ENCODE measurements around the gene FGFR2.
A peak's percentile ranks its signal among the peaks of the same experiment; 100 is the strongest.
"Not testable (repeated sequence)": the region's sequence is repeated elsewhere in the genome, so short reads cannot be mapped to it uniquely, and the experiment has no call there.

FGFR2 gene

DNA sequence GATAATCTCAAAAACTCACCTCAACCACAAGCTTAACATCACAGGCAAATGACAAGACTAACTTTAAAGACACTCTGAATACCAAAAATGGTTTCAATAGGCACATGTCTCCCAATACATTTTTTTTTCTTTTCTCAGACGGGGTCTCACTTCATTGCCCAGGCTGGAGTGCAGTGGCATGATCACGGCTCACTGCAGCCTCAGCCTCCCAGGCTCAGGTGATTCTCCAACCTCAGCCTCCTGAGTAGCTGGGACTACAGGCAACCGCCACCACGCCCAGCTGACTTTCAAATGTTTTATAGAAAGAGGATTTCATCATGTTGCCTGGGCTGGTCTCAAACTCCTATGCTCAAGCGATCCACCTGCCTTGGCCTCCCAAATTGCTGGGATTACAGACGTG is 77.7 kb downstream of the FGFR2 start:
- not testable (repeated sequence) for DNase-seq

DNA sequence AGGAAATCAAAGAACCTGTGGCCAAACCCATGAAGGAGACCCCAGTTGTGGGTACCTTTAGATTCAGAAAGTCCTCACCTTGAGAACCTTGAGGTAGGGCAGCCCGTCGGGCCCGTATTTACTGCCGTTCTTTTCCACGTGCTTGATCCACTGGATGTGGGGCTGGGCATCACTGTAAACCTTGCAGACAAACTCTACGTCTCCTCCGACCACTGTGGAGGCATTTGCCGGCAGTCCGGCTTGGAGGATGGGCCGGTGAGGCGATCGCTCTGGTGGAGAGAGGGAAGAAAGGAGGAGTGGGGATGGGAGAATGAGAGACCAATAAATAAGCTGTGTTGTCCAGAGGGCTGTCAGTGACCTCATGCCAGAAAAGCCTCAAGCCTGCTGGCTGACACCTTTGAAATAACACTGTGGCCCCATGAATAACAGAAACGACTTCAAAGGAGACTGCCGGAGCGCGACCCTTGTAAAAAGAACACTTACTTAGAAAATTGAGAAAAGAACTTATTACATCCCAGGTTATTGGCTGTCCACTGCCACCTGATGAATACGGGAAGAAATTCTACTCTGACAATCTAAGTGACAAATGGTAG is 78.2 kb downstream of the FGFR2 start:
- DNase-seq: no peak

DNA sequence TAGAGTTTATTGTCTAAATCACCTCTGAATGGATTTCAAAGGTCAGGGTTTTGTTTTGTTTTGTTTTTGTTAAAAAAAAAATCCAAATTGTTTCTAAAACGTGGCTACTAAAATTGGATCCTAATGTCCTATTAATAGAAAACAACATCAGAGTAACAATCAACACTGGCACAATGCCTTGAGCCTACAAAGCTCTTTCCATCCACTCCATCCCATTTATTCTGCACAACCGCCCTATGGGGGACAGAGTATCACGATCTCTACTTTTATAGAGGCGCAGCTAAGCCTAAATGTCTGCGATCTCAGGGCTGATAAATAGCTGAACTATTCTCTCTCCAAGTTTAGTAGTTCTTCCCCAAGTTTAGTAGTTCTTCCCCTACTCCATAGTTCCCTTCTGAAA is 78.8 kb downstream of the FGFR2 start:
- DNase-seq: no peak

DNA sequence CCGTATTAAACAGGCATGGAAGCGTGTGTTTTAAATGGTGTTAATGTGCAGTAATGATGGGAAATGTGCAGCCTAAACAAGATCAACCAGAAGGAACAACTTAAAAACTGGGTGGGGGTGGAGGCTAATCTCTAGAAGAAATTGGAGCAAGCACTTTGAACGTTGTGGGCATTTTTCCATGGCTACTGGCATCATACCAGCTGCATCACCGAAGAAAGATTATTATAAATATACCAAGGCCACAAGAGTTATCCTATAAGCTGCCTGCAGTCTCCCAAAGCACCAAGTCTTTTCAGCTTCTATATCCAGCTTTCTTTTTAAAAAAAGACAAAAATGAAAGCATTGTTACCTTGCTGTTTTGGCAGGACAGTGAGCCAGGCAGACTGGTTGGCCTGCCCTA is 79.9 kb downstream of the FGFR2 start:
- DNase-seq: no peak

DNA sequence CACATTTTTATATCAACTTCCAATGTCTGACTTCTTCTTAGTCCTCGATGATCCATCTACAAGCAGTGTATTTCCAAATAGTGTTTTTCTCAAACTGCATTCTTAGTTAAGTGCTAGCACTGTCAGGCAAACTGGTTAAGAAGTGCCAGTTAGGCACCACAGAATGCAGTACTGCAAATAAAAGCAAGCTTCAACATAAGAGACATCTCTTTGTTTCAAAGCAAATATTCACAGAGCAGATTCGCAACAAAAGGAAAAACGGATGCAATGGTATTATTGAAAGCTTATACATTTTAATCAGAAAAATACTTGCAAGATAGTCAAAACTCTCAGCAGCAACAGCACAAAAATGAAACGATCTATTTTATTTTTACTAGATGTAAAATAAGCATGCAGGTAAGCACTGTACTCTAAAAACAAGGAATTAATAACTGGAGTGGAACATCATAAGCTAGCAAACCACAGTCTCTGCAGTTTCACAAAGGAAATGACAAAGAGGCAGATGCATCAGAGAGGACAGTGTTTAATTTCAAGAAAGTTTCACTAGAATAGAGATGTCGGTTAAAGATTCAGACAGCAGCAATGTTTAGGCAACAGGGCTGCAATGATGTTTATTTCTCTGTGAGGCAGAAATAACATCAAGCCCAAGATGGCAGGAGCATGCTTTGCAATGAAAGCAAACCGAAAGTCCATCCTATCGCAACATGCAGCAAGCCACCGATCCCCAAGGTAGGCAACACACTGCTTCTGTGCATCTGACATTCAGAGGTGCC is 82.0 kb downstream of the FGFR2 start:
- DNase-seq: no peak

DNA sequence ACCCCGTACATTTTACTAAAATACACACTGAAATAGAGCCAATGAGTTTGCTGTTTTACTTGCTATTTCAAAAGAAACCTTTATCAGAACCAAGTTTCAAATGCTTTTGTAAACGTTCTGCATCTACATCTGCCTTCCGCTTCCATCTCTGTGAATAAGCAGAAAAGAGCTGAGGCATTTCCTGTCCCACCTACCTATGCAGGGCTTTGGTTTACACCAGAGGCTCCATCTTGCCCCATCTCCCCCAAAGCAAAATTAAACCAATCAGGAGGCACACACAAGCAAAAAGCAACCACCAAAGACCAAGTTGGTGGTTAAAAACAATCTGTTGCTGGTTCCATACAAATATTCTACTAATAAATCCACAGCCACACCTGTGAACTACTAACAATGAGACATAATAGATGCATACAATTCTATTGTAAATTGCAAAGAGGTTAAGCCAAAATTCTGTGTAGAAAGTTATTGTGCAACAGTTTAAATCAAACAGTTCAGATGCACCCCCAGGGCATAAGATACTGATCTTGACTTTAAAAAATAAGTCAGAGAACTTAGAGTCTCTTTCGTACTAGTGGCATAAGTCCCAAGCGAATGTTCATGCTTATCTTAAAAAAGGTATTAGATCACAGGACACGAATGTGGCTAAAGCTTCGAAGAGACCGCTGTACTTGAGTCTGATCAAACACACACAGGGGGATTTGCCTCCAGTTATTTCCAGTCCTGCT is 83.9 kb downstream of the FGFR2 start:
- no peak for DNase-seq

DNA sequence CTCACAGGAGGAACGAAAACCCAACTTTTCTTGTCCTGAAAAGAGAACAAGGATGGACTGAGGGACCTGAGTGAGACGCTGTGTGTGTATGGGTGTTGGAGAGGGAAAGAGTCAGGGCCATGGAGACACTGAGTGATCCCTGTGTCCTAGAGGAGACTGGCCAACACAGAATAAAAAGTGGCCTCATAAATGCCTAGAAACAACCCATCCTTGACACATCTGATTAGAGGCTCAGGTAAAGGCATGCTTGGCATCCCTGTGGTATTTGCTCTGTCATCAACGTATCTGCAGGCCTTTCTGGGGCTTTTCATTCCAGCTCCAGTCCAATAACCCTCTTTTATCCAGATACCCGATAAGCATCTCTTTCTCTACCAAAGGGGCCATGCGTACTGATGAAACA is 86.3 kb downstream of the FGFR2 start:
- no peak for DNase-seq

DNA sequence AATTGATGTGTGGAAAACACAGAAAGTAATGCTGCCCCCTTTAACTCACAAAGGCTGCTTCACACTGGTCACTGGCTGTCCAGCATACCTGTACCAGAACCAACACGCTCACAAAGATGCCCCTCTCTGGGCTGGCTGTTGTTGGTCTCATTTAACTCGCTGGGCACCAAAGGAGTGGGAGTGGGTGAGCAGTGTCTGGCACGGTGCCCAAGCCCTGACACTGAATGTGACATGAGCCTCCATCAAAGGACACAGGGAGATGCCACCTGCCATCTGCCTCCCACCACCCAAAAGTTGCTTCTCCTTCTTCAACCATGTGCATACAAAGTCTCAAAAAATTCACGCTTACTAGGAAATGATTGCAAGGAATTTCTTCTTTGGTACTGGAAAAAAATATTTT is 86.8 kb downstream of the FGFR2 start:
- no peak for DNase-seq

DNA sequence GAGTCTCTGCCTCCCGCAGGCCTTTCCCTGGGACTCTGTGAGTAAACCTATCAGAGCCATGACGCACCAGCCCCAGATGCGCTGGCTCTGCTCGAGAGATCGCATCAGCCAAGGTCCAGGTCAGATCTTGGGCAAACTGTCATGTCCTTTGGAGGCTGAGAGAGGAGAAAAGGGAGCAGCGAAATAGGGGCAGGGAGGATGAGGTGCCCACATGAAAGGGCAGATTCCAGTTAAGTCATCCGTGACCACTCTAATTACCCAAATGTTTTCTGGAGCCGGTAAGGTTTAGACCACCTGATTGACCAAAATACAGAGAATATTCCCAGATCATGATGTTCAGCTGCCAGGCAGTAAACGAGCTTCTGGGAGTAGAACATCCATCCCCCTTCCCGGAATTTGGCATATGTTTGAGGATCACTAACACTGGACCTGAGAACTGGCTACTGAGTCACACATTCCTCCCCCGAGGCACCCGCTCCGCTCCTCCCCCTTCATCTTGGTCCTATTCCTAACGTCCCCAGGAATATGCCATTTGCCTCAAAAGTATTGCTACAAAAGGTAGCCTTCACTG is 88.0 kb downstream of the FGFR2 start:
- no peak for DNase-seq

DNA sequence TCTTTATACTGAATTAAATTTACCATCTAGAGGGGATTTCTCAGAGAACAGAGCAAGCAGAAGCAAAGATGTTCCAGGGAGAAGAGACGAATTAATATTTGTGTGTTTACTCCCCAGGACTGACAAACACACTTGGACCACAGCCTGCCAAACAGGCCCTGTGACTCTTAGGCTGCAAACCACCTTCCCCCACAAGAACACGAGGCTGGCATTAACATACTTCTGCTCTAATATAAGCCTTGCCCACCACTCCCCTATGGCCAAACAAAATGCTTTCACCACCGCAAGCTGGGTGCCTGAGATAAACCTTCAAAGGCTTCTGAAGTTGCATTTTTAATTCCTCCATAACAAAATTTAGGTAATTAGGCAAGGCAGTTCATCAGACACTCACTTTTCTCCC is 88.4 kb downstream of the FGFR2 start:
- DNase-seq: no peak

DNA sequence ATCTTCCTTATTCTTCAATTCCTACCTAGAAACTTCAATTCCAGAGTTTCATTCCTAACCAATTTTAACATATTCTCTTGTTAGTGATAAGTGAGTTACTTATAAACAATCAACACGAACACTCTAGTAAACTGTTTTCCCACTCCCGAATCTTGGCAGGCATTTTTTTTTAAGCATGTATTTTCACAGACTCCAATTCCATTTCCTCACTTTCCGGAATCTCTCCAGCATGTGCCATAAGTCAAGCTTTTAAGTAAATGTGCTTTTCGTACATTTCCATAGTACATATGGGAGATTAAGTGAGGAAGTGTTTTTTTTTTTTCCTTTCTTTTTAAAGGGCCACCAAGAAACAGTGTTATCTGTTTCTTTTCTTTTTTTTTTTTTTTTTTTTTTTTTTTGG is 89.1 kb downstream of the FGFR2 start:
- no peak for DNase-seq

DNA sequence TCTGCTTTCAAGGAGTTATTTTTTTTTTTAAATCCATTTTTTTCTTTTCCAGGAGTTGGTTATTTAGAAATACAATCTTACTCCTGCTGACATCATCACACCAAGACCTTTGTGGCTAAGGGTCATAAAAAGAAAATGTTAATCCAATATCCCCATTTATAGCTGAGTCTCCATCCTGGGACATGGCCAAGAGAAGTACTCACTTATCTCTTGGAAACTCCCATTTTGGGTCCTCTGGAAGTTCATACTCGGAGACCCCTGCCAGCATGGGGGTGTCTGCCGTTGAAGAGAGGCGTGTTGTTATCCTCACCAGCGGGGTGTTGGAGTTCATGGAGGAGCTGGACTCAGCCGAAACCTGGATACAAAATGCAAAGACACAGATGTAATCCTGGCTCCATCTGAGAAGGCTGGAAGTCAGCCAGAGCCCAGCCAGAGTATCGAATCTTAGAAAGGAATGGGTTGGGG is 94.6 kb downstream of the FGFR2 start:
- DNase-seq: peak; percentile 36

DNA sequence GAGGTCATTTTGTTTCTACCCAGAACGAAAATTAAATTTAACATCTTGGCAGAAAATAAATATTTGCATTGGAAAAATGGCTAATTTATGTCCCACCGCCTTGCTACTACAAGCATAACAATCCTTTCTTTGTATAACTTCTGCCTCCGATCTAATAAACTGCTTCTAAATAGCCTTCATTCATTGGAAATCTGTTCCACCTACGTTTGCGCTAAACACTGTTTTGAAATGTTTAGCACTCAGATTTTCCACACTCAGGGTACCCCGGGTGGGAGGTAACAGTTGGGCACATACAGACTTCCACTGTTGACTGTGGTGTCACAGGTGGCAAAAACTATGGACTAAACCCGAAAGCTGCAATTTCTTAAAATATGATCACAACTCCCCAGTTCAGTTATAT is 96.4 kb downstream of the FGFR2 start:
- DNase-seq: no peak

DNA sequence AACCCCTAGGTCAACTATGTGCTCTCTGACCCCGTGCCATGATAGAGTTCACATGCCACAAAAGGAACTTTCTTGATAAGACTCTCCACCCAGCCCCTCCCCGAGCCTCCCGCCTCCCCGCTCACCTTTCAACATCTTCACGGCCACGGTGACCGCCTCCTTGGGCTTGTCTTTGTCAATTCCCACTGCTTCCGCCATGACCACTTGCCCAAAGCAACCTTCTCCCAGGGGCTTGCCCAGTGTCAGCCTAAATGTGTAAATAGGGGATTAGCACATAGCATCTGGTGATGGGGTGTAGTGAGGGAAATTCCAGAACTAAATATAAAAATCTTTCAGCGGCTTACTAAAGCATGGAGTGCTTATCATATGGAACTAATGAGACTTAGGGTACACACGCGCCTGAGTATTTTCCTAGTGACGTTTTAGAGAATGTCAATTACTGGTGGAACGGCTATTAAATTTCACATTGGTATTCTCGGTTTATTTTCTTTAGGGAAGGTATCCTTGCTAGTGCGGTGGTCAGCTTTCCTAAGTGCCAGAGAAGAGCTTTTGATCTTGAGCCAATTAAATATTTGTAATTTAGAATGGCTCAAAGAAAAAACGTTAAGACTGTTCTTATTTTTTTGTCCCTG is 97.4 kb downstream of the FGFR2 start:
- DNase-seq: peak; percentile 19

DNA sequence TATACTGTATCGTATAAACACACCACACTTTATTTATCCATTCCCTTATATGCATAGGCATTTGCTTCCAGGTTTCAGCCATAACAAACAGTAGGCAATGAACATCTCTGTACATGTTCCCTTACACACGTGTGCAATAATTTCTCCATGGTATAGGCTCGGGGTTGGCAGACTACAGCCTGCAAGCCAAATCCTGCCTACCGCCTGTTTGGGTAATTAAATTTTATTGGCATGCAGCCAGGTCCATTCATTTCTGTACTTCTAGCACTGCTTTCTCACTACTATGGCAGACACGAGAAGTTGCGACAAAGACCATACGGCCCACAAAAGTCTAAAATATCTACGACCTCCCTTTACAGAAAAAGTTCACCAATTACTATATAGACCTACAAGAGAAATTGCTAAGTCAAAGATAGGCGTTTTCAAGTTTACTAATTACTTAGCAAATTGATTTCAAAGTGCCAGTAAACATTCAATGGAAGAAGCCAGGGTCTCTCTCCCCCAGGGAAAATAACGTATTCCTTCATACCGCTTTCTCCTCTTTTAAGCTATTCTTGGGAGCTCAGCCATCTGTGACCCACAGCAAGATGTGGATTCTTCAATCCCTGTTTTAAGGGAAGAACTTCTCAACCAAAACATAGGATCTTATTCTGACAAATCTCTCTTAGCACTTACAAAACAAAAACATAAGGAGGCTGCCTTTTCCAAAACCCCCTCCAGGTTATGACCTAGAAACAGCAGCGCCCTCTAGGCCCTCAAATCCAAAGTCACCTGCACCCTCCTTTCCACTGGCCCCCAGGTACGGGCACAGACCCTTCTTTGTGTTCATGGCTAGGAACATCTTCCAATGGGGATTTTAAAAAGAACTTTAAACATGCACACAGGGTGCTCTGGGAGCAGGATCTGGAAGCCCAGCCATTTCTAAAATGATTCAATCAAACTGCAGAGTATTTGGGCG is 100.5 kb downstream of the FGFR2 start:
- no peak for DNase-seq

DNA sequence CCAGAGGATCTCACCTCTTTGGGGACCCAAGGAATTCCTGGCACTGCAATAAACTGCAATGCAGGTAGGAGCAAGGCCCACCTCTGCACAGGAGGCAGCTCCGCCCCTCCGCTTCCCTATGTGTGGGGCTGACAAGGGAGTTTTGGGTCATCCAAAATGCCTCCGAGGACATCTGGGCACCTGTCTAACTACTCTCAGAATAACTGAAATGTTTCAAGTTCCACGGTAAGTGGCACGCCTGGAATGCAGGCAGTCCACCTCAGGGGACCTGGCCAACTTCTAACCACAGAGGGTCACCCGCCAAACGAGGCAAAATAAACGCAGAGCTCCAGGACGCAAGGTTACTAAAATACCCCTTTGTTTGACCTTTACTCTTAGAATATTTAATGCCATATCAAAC is 102.5 kb downstream of the FGFR2 start:
- DNase-seq: no peak

DNA sequence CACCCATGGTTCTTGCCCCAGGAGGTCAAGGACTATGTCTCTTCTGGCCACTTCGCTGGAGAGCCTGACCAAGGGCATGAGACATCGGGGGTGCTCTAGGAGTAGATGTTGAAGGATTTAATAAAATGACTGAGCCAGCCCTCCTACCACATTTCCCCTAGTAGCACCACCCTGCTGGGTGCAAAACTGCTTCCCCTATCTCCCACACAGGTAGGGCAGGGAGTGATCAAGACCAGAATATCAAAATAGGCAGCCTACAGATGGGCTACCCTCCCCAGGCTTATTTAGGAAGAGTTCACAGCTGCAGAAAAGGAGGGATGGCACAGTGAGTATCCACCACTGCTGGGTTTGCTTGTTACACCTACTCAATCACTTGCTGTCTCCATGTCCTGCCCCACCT is 103.9 kb downstream of the FGFR2 start:
- no peak for DNase-seq

DNA sequence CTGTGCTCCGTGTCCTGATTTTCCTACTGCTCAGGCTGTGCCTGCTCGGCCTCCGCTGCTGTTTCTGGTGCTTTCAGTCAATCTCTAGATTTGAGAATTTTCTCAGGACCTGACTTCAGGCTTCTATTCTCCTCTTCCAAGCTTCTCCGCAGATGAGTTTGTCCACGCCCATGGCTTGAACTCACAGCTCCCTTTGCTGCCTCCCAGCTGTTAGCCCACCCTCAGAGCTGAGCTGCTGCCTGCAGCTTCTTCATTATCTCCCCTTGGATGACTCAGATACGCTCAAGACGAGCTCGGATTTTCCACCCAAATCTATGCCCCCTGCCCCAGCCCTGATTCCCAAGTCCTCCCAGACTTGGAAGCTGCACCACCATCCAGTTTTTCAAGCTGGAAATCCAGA is 104.7 kb downstream of the FGFR2 start:
- DNase-seq: no peak

DNA sequence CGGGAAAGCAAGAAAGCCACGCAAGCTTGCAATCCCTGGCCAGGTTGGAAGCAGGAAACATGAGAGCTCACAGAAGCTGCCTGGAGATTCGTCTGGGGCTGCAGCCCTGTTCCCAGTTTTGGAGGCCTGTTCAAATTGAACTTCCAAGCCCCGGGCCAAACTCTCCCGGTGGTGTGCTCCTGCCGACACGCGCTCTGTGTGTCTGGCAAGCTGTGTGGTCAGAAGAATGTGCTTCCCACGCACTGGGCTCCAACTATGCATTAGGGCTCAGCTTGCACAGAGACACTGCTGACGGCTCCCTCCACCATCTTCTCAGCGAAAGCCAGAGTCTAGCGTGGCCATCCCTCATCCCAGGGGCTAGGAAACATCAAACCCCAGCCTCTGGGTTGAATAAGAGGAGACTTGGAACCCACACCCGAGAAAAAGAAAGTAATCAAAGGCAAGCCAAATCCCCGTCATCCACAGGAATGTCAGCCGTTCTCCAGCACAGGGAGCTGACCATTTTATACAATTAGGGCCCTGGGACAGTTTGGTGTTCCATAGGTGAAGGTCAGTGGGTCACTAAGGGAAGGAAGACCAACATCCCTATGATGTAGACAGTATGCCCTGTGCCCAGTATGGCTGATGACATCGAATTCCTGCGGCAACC is 107.2 kb downstream of the FGFR2 start:
- peak; percentile 30 for DNase-seq

DNA sequence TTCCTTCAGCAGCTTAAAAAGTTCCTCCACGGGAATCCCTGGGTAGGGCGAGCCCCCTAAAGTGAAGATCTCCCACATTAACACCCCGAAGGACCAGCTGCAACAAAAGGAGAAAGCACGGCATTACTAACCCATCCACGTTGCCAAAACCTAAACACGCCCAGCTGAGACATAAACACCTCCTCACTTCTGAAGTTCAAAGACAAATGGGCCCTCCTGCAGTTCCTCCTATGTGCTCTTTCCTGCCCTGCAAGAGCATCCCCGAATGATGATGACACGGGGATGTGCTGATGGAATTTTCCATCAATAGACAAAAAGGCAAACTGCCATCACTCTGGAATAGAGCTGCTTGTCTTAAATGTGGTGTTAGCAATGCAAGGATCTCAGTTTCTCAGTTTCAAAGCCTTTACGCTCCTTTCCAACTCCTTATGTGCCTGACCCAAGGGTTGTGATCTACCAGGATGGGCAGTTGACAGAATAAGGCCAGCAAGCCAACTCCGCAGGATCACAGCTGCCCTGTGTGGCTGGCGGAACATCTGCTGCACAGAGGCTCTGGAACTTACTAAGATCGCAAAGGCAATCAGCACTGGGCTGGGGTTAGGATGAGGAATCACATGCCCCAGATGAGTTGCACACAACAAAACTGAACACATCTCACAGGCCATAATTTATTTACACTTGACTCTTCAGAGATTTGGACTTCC is 112.7 kb downstream of the FGFR2 start:
- no peak for DNase-seq

DNA sequence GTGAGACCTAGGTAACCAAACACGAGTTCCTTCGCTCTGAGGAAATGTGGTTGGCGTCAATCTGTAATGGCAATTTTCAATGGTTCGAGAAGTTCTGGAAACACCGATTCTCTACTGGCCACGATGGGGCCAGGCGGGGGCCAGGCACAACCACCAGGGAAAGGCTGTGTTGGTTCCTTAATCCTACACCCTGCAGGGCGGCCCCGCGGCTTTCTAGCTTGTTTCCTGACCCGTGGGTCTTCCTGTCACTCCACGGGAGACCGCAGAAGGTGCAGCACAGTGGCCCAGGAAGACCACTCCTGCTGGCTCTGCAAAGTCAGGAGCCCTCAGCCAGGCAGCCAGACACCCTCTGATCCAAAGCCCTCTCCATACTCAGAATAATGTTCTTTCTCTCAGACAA is 113.4 kb downstream of the FGFR2 start:
- no peak for DNase-seq

All from fibroblast of upper back skin (primary cell).